DLD1 (cell line): ENCODE data around the gene LHX4.

Source experiments
- in situ Hi-C: cut with HindIII; loops from 2 replicates; pipeline ENCODE4 v1.10.0; 2017; ENCODE audit warnings: low sequenced_read_pairs

The LHX4 gene

DNA sequence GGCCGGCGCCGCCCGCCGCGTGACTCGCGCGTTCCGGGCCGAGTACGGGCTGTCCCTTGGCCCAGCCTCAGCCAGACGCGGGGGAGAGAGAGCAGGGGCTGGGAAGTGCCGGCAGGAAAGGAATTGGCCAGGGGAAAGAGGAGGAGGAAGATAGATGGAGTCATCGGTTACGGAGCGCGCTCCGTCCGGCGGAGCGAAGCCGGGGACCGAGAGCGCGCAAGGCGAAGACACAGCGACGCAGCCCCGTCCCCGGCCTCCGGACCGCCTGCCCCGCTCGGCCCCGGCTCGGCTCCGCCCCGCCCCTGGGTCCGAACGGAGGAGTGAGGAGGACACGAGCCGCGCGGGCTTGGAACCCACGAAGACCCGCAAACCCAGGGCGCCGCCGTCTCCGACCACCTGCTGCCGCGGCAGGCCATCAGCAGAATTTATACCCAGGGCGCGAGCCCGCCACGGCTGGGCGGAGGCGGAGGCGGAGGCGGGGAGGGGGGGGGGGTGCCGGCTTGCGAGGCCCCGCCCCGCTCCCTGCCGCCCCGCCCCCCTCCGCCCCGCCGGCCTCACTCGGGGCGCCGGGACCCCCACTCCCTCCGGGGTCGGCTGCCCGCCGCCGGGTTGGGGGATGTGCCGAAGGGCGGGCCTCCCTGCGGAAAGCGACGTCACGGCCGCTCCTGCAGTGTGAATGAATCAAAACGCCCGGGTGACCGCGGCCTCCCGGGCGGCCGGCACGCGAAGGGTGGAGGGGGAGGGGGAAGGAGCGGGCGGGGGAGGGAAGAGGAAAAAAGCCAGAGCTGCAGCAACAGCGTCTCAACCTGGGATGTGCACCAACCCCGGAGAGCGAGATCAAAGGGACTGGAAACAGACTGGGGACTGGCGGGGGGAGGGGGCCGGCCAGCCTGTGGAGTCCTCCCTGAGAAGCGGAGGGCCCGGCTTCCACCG lies at the start of gene LHX4:
LHX4 (plus strand) TSS at position 782 of the 933 bp plus-strand sequence. CDS start 266 bp downstream, outside the sequence.
- in situ Hi-C loops, result no loop called here

DNA sequence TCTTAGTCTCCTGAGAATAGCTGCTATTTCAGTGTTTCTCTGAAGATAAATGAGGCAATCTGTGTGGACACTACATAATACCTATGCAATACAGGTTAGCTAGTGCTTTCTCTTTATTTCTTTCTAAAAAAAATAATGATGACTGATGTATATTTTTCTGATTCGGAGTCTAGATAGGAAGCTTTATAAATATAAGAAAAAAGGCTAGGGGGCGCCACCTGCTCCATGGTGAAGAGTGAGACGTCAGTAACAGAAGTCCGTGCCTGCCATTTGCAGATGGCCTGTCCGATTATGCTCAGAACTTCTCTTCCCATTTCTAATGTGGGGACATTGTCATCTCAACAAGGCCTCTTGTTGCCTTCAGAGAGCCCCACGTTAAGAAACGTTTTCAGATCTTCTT lies 49.0 kb upstream of the LHX4 start:
- in situ Hi-C loops, result no loop called here

DNA sequence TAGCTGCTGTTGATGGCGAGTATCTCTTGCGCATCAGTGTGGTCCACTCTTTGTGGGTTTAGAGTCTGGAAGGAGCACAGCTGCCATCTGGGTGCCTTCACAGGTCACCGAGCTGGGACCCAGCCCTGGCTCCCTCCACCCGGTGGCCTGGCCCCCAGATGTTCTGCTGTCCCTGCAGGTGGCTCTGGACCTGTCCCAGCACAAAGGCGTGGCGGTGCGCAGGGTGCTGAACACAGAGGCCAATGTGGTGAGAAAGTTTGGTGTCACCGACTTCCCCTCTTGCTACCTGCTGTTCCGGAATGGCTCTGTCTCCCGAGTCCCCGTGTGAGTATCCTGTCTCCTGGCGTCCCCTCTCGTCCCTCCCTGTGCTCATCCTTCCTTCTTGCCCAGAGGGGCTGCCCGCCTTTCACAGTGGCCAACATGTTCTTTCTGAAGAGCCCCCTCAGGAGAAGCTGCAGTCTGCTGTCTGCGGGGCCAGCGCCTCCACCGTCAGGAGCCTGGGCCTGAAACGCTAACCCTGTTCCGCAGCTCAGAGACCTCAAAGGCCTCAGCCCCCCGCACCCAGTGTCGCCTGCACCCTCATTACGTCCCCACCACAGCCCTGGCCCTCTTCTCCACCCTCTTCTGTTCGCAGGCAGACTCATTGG lies 47.9 kb upstream of the LHX4 start:
- in situ Hi-C loops, result no loop called here

DNA sequence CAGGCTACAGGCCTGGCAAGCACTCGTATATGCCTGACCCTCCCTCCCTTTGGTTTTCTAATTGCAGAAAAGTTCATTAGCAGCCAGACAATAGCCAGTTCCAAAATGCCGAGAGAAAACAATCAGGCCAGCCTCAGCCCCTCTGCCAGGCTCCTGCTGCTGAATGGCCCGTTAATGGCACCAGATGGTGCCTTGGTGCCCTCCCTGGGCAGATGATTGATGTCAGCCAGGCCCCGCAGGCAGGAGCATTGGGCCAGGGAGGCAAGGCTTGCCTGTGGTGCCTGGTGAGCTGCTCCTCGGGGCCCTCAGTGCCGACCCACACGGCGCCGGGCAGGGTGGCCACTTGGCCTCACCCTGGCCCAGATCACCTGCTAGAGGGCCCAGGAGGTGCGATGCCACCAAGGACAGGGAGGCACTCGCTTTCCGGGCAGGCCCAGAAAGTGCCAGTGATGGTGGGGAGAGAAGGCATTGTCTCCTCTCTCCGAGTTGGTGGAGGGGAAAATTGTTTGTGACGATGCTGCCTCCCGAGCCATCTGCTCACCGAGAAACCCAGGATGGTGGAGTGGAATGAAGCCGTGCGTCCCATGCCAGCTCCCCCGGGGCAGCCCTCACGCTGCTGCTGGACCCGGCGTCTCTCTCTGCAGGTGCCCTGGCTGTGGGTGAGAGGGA lies 47.3 kb upstream of the LHX4 start:
- in situ Hi-C loops, result no loop called here

DNA sequence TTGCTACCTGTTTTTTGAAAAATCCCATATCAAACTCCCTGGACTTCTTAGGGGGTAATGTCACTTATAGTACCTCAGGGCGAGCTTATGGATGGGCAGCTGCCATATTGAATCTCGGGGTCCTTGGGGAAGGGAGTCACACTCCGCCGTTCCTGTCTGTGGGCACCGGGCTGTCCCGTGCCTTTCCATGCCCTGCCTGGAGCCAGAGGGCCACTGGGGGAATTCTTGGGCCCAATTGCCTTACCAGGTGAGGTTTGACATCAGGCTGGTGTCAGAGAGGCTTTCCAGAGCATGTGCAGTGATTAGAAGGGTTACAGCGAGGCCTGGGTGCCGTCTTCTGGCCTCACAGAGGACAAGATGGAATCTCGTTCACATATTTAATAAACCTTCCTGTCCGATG lies 46.6 kb upstream of the LHX4 start:
- in situ Hi-C loops, result no loop called here

DNA sequence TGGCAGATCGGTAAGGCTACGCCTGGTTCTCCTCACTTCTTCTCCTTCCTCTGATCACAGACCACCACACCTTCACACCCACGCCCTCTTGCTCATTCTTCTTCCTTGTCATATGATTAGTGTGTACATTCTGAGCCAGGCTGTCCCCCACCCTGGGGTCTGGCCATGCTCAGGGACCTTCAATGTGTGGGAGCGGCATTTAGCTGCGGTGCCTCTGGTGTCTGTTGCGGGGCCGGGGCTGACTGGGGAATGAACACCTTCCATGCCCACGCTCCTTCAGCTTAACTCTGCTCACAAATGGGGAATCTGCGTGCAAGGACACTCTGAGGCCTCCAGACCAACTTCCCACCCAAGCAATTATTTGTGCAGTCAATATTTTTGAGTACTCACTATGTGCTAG lies 46.0 kb upstream of the LHX4 start:
- in situ Hi-C loops, result no loop called here

DNA sequence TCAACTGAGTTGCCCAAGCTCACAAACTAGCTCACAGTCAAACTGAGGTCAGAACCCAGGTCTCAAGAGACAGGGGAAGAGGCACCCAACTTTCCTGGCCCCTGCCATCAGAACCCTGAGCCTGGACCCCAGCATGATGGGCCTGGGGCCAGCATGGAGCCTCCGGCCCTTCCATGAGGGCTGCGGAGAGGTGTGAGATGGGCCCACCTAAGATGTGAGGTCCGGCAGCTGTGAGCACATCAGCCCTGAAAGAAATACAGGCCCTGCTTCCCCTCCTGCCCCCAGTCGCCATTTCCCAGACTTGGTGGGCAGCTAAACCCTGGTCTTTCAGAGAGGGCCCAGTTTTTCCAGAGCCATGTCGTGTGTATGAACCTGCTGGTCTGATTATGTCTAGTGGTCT lies 44.8 kb upstream of the LHX4 start:
- in situ Hi-C loops, result no loop called here

DNA sequence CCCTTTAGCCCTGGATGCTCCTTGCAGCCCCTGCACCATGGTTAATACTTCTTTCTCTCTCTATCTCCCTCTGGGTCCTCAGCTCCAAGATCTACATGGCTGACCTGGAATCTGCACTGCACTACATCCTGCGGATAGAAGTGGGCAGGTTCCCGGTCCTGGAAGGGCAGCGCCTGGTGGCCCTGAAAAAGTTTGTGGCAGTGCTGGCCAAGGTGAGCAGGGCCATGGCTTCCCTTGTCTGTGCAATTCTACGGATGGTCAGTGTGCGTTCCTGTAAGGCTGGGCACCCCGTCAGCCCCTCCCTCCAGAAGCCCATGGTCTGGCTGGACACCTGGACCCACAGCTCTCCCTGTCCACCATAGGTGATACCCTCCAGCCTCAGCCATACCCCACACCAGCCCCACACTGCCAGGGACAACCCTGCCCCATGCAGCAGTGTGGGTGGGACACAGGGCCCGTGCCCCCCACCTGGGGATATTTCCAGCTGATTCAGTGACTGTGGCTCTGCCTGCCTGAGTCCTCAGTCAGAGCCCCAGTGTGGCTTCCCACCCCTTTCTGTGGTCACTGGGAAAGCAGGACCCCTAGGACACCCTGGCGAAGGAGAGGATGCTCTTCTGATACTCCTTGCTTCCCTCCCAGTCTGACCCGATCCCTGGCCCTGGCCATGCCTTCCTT lies 44.0 kb upstream of the LHX4 start:
- in situ Hi-C loops, result no loop called here

DNA sequence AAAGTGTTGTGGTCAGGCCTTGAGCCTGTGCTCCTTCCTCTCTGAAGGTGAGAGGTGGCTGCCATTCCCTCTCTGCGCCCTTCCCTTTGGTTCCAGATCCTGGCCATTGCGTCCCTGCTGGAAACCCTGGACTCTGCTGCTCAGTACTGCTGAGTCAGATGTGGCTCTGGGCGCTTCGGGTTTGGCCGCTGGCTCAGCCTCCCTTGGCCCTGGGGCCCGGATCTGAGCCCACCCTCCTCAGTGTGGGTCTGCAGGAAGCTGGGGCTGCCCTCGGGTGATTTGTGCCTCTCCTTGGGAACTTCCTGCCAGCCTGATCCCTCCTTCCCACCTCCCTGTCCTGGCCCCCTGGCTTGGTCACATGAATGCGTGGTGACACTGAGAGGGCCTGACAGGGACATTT lies 43.2 kb upstream of the LHX4 start:
- in situ Hi-C loops, result no loop called here

DNA sequence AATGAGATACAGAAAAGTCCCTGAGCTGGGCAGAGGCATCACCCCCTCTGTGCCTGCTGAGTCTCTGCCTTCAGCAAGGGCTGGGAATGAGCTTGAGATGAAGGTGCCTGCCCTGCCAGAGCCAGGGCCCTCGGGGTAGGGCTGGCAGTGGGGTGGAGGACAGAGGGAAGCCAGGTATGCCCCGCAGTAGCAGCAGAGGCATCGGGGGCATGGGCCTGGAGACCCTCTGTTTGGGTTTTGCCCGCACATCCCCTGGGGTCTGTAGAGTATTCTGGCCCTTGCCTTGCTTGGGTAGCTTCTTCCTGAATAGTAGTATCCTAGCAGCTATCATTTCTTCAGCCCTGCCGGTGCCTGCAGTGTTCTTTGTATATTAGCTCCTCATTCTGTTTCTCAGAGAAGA lies 42.4 kb upstream of the LHX4 start:
- in situ Hi-C loops, result no loop called here

DNA sequence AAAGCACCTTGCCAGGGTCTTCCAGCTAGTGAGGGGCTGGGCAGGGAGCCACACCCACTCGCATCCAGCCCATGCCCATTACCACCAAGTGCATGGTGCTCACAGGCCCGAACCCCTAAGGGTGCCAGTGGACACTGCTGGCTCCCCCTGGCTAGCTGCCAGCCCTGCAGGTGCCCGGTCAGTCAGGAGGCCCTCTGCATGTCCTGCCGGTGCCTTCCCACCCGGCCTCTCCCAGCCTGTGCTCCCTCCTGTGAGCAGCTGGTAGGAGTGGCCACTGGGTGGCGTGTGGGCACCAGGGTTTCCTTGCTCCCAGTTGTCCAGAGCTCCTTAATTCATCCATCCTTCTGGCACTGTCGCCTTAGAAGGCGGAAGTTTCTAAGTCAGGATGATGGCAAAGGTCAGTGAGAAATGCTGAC lies 42.0 kb upstream of the LHX4 start:
- in situ Hi-C loops, result no loop called here

DNA sequence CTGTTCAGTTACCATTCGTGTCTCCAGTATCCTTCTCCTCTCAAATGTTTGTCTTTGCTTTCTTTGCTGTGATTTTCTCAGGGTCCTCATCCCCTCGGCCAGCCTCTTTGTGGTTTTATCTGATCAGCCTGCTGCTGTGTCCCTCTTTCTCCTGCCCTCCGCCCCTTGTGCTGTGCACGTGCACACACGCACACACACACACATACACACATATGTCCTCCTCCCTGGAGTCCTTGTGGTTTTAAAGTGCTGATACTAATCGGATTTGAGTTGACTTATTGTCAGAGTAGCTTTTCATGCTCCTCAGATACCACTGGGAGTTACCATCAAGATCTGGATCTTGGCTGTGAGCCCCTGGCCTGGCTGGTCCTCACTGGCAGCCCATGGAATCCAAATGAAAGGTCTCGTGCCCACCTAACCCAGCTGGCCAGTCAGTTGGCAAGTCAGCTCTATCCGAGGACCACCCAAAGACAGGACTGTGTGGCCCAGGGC lies 41.3 kb upstream of the LHX4 start:
- in situ Hi-C loops, result no loop called here

DNA sequence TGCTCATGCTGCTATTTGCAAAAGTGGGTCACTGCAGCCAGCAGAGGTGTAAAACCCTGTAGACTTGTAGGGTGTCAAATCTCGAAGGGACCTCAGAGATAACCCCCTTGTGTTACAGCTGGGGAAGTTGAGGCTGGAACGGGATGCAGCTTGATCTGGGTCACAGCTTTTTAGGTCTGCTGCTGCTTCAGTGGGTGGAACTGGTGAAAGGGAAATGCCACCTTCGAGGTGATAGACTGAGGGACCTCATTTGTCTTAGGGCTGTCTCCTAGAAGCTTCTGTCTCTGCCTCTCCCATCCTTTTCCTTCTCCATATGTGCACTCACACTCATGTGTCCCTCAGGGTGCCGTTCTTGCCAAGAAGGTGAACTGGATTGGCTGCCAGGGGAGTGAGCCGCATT lies 40.0 kb upstream of the LHX4 start:
- in situ Hi-C loops, result no loop called here

DNA sequence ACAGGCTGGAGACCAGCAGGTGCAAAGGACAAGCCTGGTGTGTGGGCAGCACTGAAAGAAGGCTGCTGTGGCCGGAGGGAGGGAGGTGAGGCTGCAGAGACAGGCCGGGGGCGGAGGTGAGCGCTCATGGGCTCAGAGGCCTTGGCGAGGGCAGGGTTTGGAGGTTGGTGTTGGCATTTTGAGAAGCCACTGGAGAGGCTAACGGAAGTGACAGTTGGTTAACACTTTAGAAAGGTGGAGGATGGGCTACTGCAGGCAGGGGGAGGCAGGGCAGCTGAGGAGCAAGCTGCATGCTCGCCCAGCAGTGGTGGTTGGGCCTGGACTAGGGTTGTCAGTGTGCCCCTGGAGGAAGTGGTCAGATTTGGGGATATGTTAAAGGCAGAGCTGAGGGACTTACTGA lies 37.9 kb upstream of the LHX4 start:
- in situ Hi-C loops, result no loop called here

DNA sequence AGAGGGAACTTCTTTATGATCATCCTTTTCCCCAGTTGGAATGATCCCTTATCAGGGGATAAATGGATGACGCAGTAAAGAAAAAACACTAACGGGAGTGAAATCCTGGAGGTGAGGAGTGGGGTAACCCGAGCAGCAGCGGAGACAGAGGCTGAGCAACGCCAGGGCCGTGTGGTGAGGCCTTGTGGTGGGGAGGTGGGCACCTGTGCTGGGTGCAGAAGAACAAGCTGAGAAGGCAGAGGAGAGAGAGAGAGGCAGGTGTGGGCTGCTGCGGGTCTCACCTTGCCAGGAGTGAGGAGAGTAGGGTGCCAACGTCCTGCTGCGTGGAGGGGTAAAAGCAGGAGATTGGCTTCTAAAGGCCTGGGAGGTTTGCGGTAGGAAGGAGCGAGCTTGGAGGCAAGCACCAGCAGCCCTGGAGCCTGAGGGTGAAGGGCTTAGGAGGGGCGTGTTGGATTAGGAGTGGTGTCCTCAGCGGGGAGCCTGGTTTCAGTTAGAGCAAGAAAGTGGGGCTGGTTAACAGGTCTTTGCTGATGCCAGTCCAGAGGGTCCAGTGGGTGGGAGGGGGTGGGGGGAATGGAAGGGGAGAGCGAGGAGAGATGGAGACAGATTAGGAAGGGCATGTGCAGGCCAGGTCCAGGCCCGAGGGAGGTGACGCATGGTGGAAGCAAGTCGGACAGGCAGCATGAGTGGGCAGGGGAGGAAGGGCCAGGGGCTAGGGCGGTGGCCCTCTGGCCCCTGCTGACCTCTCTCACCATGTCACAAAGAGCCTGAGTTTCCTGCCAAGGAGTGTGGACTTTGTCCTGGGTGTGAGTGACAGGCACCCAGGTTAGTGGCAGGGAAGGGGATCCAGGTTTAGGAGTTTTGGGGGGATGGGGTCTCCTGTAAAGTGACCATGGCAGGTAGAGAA lies 36.7 kb upstream of the LHX4 start:
- in situ Hi-C loops, result no loop called here

DNA sequence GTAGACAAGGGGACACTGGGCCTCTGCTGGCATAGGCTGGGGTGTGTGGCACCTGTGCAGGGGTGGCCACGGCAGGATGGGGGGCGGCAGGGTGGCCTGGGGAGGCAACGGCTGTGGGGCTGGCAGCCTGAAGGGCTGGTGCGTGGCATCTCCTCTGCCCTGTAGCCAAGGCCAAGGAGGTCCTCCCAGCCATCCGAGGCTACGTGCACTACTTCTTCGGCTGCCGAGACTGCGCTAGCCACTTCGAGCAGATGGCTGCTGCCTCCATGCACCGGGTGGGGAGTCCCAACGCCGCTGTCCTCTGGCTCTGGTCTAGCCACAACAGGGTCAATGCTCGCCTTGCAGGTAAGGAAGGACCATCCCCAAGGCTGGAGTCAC lies 36.0 kb upstream of the LHX4 start:
- in situ Hi-C loops, result no loop called here

DNA sequence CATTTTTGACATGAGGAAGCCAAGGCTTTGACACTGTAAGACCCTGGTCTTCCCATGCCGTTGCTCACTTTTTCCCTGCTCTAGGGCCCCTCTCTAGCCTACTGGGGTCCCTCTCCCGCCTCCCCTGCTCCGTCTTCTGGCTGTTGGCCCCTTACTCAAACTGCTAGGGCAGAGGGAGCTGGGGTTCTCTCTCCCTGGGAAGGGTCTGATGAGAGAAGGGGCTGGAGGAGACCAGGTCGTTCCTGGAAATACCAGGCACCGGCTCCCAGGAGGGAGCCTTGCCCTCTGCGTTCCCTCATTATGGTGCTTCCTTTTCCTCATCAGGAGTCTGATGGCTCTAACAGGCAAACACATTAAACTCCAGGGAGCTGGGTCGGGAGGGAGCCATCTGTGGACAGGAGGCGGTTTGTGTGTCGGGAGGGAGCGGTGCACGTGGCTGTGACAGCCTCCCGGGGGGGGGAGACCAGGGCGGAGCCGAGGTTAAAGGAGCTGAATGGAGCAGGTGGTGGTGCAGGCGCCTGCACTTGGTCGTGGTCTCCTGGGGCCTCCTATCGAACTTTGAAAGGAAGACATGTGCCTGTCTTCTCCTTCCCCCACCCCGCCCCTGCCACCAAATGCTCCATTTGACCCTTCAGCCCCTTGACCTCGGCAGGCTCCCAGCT lies 35.4 kb upstream of the LHX4 start:
- in situ Hi-C loops, result no loop called here

DNA sequence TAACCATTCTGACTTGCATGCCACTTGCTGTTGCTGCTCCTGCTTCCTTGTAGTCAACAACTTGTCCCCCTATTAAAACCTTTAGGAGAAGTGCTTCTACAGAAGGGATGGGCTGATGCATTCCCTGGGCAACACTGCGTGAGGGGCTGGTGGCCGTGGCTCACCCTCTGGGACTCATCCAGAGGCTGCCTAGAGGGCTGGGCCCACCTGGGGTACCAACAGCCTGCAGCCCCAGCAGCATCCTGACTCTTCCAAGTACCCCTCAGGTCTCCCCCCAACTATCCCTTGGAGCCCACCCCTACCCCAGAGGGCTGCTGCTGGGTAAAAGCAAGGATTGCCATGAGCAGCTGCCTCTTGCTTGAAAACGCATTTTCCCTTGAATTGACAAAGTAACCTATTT lies 34.7 kb upstream of the LHX4 start:
- in situ Hi-C loops, result no loop called here

DNA sequence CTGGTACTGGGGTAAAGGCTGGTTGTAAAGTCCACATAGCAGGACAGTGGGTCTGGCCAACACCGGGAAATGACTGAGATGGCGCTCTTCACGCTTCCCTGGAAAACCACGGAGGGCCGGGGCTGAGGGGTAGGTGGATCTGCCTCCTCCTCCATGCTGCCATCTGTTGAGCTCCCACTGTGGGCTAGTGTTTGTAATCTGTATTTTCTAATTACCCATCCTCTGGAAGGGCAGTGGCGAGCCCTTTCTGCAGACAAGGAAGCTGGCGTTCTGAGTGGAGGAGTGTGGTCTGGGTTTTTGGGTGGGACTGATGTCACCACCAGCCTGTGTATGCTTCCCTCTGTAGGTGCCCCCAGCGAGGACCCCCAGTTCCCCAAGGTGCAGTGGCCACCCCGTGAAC lies 34.1 kb upstream of the LHX4 start:
- in situ Hi-C loops, result no loop called here
